ENCODE measurements around the gene INPP5F. TPM values are rescaled to one million over a fixed set of nuclear protein-coding genes. Genes with fewer than 3 reads are reported as not detected.
A peak's percentile ranks its signal among the peaks of the same experiment; 100 is the strongest.

INPP5F gene, protein sequence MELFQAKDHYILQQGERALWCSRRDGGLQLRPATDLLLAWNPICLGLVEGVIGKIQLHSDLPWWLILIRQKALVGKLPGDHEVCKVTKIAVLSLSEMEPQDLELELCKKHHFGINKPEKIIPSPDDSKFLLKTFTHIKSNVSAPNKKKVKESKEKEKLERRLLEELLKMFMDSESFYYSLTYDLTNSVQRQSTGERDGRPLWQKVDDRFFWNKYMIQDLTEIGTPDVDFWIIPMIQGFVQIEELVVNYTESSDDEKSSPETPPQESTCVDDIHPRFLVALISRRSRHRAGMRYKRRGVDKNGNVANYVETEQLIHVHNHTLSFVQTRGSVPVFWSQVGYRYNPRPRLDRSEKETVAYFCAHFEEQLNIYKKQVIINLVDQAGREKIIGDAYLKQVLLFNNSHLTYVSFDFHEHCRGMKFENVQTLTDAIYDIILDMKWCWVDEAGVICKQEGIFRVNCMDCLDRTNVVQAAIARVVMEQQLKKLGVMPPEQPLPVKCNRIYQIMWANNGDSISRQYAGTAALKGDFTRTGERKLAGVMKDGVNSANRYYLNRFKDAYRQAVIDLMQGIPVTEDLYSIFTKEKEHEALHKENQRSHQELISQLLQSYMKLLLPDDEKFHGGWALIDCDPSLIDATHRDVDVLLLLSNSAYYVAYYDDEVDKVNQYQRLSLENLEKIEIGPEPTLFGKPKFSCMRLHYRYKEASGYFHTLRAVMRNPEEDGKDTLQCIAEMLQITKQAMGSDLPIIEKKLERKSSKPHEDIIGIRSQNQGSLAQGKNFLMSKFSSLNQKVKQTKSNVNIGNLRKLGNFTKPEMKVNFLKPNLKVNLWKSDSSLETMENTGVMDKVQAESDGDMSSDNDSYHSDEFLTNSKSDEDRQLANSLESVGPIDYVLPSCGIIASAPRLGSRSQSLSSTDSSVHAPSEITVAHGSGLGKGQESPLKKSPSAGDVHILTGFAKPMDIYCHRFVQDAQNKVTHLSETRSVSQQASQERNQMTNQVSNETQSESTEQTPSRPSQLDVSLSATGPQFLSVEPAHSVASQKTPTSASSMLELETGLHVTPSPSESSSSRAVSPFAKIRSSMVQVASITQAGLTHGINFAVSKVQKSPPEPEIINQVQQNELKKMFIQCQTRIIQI
- total RNA-seq, result 25.8 and 38.0 TPM in 2 replicates

- peak; percentile 98 for DNase-seq (ENCODE audit: low read depth)
- H3K4me3 ChIP-seq (ENCODE audit: low read depth, low read length), result peak within 1 kb of the TSS; percentile 68
- peak; percentile 23 for TF ChIP-seq CTCF (IDR thresholded peaks at IDR 0.05; ENCODE audit: insufficient read depth, low read depth, low read length)
Observed at GRCh38 chr10:119725828-119726675, at the start of gene INPP5F. Gene INPP5F, plus strand, starts transcription at chr10:119726050. Its CDS starts 213 bp downstream, at chr10:119726263.

DNA sequence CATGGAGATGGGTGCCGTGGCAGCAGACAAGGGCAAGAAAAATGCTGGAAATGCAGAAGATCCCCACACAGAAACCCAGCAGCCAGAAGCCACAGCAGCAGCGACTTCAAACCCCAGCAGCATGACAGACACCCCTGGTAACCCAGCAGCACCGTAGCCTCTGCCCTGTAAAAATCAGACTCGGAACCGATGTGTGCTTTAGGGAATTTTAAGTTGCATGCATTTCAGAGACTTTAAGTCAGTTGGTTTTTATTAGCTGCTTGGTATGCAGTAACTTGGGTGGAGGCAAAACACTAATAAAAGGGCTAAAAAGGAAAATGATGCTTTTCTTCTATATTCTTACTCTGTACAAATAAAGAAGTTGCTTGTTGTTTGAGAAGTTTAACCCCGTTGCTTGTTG is 48.7 kb upstream of the INPP5F start:
- no peak for TF ChIP-seq CTCF (IDR thresholded peaks at IDR 0.05; ENCODE audit: insufficient read depth, low read depth, low read length)
- H3K4me3 ChIP-seq (ENCODE audit: low read depth, low read length), result no peak overlapping the region
- DNase-seq (ENCODE audit: low read depth), result no peak

- TF ChIP-seq CTCF (IDR thresholded peaks at IDR 0.05; ENCODE audit: insufficient read depth, low read depth, low read length), result no peak
- H3K4me3 ChIP-seq (ENCODE audit: low read depth, low read length), result no peak overlapping the region
- DNase-seq (ENCODE audit: low read depth), result peak; percentile 39
Observed at GRCh38 chr10:119677904-119678755, 47.7 kb upstream of the INPP5F start.

GRCh38 chr10:119679480-119679829 is 46.4 kb upstream of the INPP5F start:
- DNase-seq (ENCODE audit: low read depth), result no peak
- TF ChIP-seq CTCF (IDR thresholded peaks at IDR 0.05; ENCODE audit: insufficient read depth, low read depth, low read length), result no peak
- H3K4me3 ChIP-seq (ENCODE audit: low read depth, low read length), result no peak overlapping the region

GRCh38 chr10:119680050-119680449 is 45.8 kb upstream of the INPP5F start:
- no peak for TF ChIP-seq CTCF (IDR thresholded peaks at IDR 0.05; ENCODE audit: insufficient read depth, low read depth, low read length)
- DNase-seq (ENCODE audit: low read depth), result peak; percentile 71
- no peak overlapping the region for H3K4me3 ChIP-seq (ENCODE audit: low read depth, low read length)

Measured in fibroblast of villous mesenchyme (primary cell).